Prostate gland (tissue), 2 donors: Measurements from ENCODE around the gene THSD8. TPM values are rescaled to one million over a fixed set of nuclear protein-coding genes. Genes with fewer than 3 reads are reported as not detected.
"Not testable (repeated sequence)": the region's sequence is repeated elsewhere in the genome, so short reads cannot be mapped to it uniquely, and the experiment has no call there.

Experiments used
- DNase-seq: peaks from one replicate; pipeline ENCODE4 v3.0.0-alpha.2; 2019; ENCODE audit warnings: low spot score
- H3K27ac ChIP-seq, 2 donors: fragments of 200-600 bp; sonication (generic); 2 replicates each; pipeline ENCODE4 v1.5.1; 2017 to 2019
- H3K27me3 ChIP-seq: fragments of 200-600 bp; sonication (generic); replicated peaks from 2 replicates; pipeline ENCODE4 v1.5.1; 2019; ENCODE audit not compliant: insufficient read depth
- H3K36me3 ChIP-seq, 2 donors: fragments of 200-600 bp; sonication (generic); 1 replicate in 1 of 2; 2 replicates in 1 of 2; pipeline versions ENCODE4 v1.5.1 to v1.8.1; 2017 to 2019
- H3K4me1 ChIP-seq: fragments of 200-600 bp; sonication (generic); replicated peaks from 2 replicates; pipeline ENCODE4 v1.5.1; 2019
- H3K4me3 ChIP-seq, 2 donors: fragments of 200-600 bp; sonication (generic); 2 replicates each; pipeline ENCODE4 v1.5.1; 2017 to 2019
- H3K9me3 ChIP-seq: fragments of 200-600 bp; sonication (generic); 2 replicates; pipeline ENCODE4 v1.5.1; 2017
- CTCF ChIP-seq, 4 experiments: fragments of 200-600 bp in 2 of 4; fragments of 450-650 bp in 2 of 4; sonication (generic) in 2 of 4; IDR thresholded peaks; 1 replicate in 3 of 4; 2 replicates in 1 of 4; pipeline ENCODE4 v1.5.1; 2016 to 2019; ENCODE audit warnings: antibody characterized with exemption in 4 of 4, mild to moderate bottlenecking in 2 of 4, moderate library complexity in 2 of 4
- POLR2A ChIP-seq: fragments of 450-650 bp; IDR thresholded peaks from one replicate; pipeline ENCODE4 v1.6.1; 2016; ENCODE audit warnings: antibody characterized with exemption, mild to moderate bottlenecking
- POLR2AphosphoS5 ChIP-seq: sonication (generic); formaldehyde crosslinking; IDR thresholded peaks from one replicate; pipeline ENCODE4 v1.6.1; 2017; ENCODE audit warnings: antibody characterized with exemption
- WGBS: methylation state at CpG from one replicate; pipeline ENCODE4 v1.1.5; 2018; 5-methylcytosine and 5-hydroxymethylcytosine counted together
- intact Hi-C: fragments of 100-400 bp; cut with DNase I; formaldehyde crosslinking; loops from one replicate; pipeline ENCODE4 v1.14.2; 2022
- total RNA-seq, 2 donors: library from RNA; depleted of rRNA; stranded (reverse); fragments of >200 nt; gene quantifications; one replicate each; pipeline ENCODE4 v1.1.0, GENCODE V29; 2016

THSD8 gene
- total RNA-seq, 2 donors from 2014 or later, result 0.91 TPM; not detected in 1

GRCh38 chr19:12794196-12794941 is 7.5 kb upstream of the THSD8 start:
- WGBS, result 68% methylated on average over 7 of the region's 7 CpGs
- intact Hi-C loops, result loop anchor here (1.0 to 10.0 kb wide), 2 partner anchors 17 to 70 kb away; partner anchors contain the start of gene TNPO2

GRCh38 chr19:12794971-12795381 is 6.9 kb upstream of the THSD8 start:
- intact Hi-C loops, result loop anchor here (1.0 to 10.0 kb wide), 2 partner anchors 18 to 70 kb away; partner anchors contain the start of gene TNPO2
- Histone ChIP-seq H3K27ac (peak overlapping the region in 1 of 2 donors; percentile 100), H3K4me1 (peaks cover 6% of the 10 kb centered on the region), H3K4me3 (no peak overlapping the region), H3K27me3 (no peaks in the 10 kb centered on the region), H3K9me3 (no peaks in the 10 kb centered on the region), H3K36me3 (peaks cover 0 to 6% of the 10 kb centered on the region in 2 donors)
- no peak for DNase-seq
- TF ChIP-seq POLR2AphosphoS5, result no peak
- no peak for TF ChIP-seq POLR2A
- TF ChIP-seq CTCF (IDR thresholded peaks at IDR 0.05), result no peak
- 91% methylated on average over 9 of the region's 9 CpGs for whole genome bisulfite sequencing

More at GRCh38 chr19:12794196-12794941, 7.5 kb upstream of the THSD8 start:
- Histone ChIP-seq H3K27ac (peak overlapping the region; percentile 100), H3K36me3 (peaks cover 0 to 4% of the 10 kb centered on the region in 2 donors), H3K27me3 (no peaks in the 10 kb centered on the region), H3K4me1 (peaks cover 5% of the 10 kb centered on the region), H3K9me3 (no peaks in the 10 kb centered on the region), H3K4me3 (peak overlapping the region; percentile 79 to 85)
- no peak for DNase-seq
- TF ChIP-seq POLR2A (no peak), CTCF (IDR thresholded peaks at IDR 0.05) (no peak), POLR2AphosphoS5 (no peak)

DNA sequence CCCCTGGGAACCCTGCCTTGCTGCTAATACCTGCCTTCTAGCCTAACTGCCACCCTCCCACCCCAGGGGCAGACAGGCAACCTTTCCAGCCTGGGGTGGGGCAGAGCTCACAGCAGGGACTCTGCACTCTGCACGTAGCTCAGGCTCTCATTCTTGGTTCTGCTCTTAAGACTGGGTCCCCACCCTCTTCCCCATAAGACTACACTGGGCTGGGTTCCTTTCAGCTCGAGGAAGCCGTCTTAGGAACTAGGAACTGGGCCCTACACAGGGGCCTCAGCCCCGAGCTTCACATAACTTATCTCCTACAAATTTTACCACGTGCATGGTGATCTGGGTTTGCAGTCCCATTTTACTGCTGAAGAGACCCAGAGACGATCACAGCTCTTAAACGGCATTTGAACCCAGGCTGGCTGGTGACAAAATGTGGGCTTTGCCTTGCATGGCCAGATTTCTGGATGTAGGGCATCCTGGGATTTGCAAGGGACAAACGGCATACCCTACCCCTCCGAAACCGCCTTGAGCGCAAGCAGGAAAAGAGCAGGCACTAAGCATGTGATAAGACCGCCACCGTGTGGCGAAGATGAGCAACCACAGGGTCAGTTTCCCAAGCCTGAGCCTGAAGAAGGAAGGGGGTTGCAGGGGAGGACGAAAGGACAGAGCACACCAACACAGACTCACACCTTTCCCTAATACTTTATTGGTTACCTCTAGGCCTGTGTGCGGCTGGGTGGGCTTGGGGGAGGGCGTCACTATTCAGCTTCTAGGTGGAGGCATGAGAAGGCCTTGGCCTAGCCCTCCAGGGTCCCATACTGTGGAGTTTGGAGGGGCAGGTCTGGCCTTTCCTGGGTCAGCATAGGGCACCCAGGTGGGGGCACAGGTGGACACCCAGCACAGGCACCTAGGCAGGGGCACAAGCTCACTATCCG is 5.5 kb upstream of the THSD8 start:
- TF ChIP-seq CTCF (IDR thresholded peaks at IDR 0.05), result peak; percentile 72 to 99 (median 96)
- no peak for TF ChIP-seq POLR2A
- peak; percentile 89 for TF ChIP-seq POLR2AphosphoS5
- intact Hi-C loops, result loop anchor here (10.0 kb wide), 1 partner anchor 72 kb away; the partner anchor contains the start of gene TNPO2
- DNase-seq, result peak; percentile 66
- WGBS, result 11% methylated on average over 18 of the region's 18 CpGs
- Histone ChIP-seq H3K36me3 (peaks cover 0 to 6% of the 10 kb centered on the region in 2 donors), H3K27ac (peak overlapping the region in 1 of 2 donors; percentile 38), H3K9me3 (no peaks in the 10 kb centered on the region), H3K4me1 (peaks cover 8% of the 10 kb centered on the region), H3K4me3 (no peak overlapping the region), H3K27me3 (no peaks in the 10 kb centered on the region)

- WGBS, result 90% methylated on average over 6 of the region's 6 CpGs
- TF ChIP-seq POLR2A (no peak), POLR2AphosphoS5 (no peak), CTCF (IDR thresholded peaks at IDR 0.05) (no peak)
- no peaks in the 10 kb centered on the region for H3K9me3 ChIP-seq
- intact Hi-C loops, result loop anchor here (10.0 kb wide), 1 partner anchor 72 kb away; the partner anchor contains the start of gene TNPO2
- H3K27me3 ChIP-seq, result no peaks in the 10 kb centered on the region
- H3K4me3 ChIP-seq, result no peak overlapping the region
- peaks cover 0 to 6% of the 10 kb centered on the region in 2 donors for H3K36me3 ChIP-seq
- no peak for DNase-seq
- peaks cover 8% of the 10 kb centered on the region for H3K4me1 ChIP-seq
- no peak overlapping the region for H3K27ac ChIP-seq
These were observed 4.7 kb upstream of the THSD8 start for GRCh38 chr19:12797141-12797587.

DNA sequence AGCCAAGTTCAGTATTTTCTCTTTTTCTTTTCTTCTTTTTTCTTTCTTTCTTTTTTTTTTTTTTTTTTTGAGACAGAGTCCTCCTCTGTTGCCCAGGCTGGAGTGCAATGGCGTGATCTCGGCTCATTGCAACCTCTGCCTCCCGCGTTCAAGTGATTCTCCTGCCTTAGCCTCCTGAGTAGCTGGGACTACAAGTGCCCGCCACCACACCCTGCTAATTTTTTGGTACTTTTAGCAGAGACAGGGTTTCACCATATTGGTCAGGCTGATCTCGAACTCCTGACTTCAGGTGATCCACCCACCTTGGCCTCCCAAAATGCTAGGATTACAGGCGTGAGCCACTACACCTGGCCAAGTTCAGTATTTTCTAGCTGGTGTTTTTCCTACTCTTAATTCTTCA is 4.3 kb upstream of the THSD8 start:
- H3K4me3 ChIP-seq, H3K36me3 ChIP-seq, H3K4me1 ChIP-seq, H3K27ac ChIP-seq, DNase-seq, H3K9me3 ChIP-seq, H3K27me3 ChIP-seq: not testable (repeated sequence)
- WGBS, result 96% methylated on average over 7 of the region's 7 CpGs
- intact Hi-C loops, result loop anchor here (10.0 kb wide), 1 partner anchor 73 kb away; the partner anchor contains the start of gene TNPO2
